Activated CD4-positive, alpha-beta T cell treated with anti-CD3 and anti-CD28 coated beads, Interleukin-2, amount 10 ng/mL, durations not matched to agents 24 days and 14 days (primary cell): ENCODE measurements around the gene PARN. TPM values are rescaled to one million over a fixed set of nuclear protein-coding genes. Genes with fewer than 3 reads are reported as not detected.
"Not testable (repeated sequence)": the region's sequence is repeated elsewhere in the genome, so short reads cannot be mapped to it uniquely, and the experiment has no call there.

ENCODE experiments used
- DNase-seq: peaks from one replicate; pipeline ENCODE4 v3.0.0; 2022
- H3K27ac Mint-ChIP-seq: one replicate; pipeline ENCODE4 v1.8.0; 2022; ENCODE audit warnings: mild to moderate bottlenecking, mixed read lengths
- H3K27me3 Mint-ChIP-seq: one replicate; pipeline ENCODE4 v1.8.0; 2022; ENCODE audit warnings: mixed read lengths
- H3K36me3 Mint-ChIP-seq: one replicate; pipeline ENCODE4 v1.8.0; 2022; ENCODE audit warnings: low read depth, mild to moderate bottlenecking, mixed read lengths
- H3K4me1 Mint-ChIP-seq: one replicate; pipeline ENCODE4 v1.8.0; 2021; ENCODE audit warnings: mixed read lengths
- H3K4me3 Mint-ChIP-seq: one replicate; pipeline ENCODE4 v1.8.0; 2022; ENCODE audit warnings: mild to moderate bottlenecking, moderate library complexity, mixed read lengths
- H3K9me3 Mint-ChIP-seq: one replicate; pipeline ENCODE4 v1.8.0; 2021; ENCODE audit warnings: mixed read lengths
- intact Hi-C: fragments of 100-400 bp; cut with micrococcal nuclease; formaldehyde crosslinking; loops from one replicate; pipeline ENCODE4 v1.15.1; 2023
- total RNA-seq: library from RNA; stranded (reverse); gene quantifications from 2 replicates; pipeline ENCODE4 v1.2.3, GENCODE V29; 2022

Gene PARN
- total RNA-seq, 1 donor from 2014 or later = 58.6 TPM

- H3K4me1 Mint-ChIP-seq = no peaks in the 10 kb centered on the region
- H3K27ac Mint-ChIP-seq = no peak overlapping the region
- DNase-seq = no peak
- no peaks in the 10 kb centered on the region for H3K27me3 Mint-ChIP-seq
- no peak overlapping the region for H3K4me3 Mint-ChIP-seq
- H3K9me3 Mint-ChIP-seq = no peaks in the 10 kb centered on the region
- H3K36me3 Mint-ChIP-seq = no peaks in the 10 kb centered on the region
- intact Hi-C loops = no loop called here
Observed at GRCh38 chr16:14399378-14400284, 230.4 kb downstream of the PARN start.

DNA sequence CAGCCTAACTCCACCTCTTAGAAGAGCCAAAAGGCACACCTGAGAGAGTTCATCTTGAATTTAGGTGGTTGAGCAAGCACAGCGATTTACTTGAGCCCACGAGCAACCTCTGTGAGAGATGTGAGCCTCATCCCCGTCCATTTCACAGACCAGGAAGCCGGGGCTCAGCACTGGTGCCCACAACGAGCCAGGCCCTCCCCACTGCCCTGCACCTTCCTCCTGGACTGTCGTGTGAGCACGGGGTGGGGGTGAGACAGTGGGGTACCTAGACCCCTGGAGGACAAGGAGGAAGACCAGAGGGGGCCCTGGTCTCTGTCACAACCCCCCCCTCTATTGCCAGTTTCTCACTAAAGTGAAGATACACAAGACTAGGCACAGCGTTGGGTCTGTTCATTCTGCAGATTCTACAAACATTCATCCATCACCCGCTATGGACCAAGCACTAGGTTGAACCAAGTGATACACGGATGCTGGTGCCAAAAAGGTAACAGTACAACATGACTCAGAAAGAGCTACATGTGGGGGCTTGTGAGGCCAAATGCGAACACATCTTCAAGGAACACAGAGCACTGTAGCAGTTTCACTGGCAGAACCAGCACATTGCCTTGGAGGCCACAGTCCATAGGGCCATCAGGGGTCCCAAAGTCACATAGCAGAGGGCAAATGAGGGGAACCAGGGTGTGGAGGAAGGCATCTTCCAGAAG, 231.9 kb downstream of the PARN start:
- H3K4me3 Mint-ChIP-seq = no peak overlapping the region
- intact Hi-C loops = no loop called here
- H3K27me3 Mint-ChIP-seq = no peaks in the 10 kb centered on the region
- H3K9me3 Mint-ChIP-seq = no peaks in the 10 kb centered on the region
- no peaks in the 10 kb centered on the region for H3K36me3 Mint-ChIP-seq
- no peak for DNase-seq
- H3K4me1 Mint-ChIP-seq = no peaks in the 10 kb centered on the region
- no peak overlapping the region for H3K27ac Mint-ChIP-seq

GRCh38 chr16:14395710-14396304, 234.3 kb downstream of the PARN start:
- H3K4me1 Mint-ChIP-seq, intact Hi-C loops, DNase-seq: not testable (repeated sequence)

GRCh38 chr16:14394834-14395233, 235.2 kb downstream of the PARN start:
- Mint-ChIP-seq H3K4me1 (no peaks in the 10 kb centered on the region), H3K36me3 (no peaks in the 10 kb centered on the region), H3K27me3 (no peaks in the 10 kb centered on the region), H3K27ac (no peak overlapping the region), H3K9me3 (no peaks in the 10 kb centered on the region), H3K4me3 (no peak overlapping the region)
- no peak for DNase-seq
- intact Hi-C loops = no loop called here

More at GRCh38 chr16:14395710-14396304, 234.3 kb downstream of the PARN start:
- H3K27me3 Mint-ChIP-seq, H3K36me3 Mint-ChIP-seq, H3K9me3 Mint-ChIP-seq, H3K27ac Mint-ChIP-seq, H3K4me3 Mint-ChIP-seq: not testable (repeated sequence)

- Mint-ChIP-seq H3K27me3 (peaks cover 2% of the 10 kb centered on the region), H3K27ac (no peak overlapping the region), H3K4me3 (no peak overlapping the region), H3K36me3 (no peaks in the 10 kb centered on the region), H3K4me1 (no peaks in the 10 kb centered on the region), H3K9me3 (no peaks in the 10 kb centered on the region)
- intact Hi-C loops = no loop called here
- DNase-seq = no peak
Observed at GRCh38 chr16:14392960-14393359, 237.1 kb downstream of the PARN start.

DNA sequence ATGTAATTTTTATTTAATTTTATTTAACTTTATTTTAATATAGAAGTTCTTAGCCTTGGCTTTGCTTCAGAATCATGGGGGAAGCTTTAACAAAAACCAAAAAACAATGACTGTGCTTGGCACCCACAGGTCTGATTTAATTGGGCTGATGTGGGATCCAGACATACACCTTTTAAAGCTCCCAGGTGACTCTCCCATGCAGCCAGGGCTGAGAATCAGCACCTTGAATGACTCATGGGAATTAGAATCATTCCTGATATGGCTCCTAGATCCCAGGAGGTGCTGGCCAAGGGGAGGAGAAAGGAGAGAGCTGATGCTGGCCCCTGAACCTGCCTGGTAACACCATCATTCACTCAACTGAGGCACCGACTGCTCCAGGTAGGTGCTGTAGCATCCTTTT, 240.7 kb downstream of the PARN start:
- Mint-ChIP-seq H3K9me3 (no peaks in the 10 kb centered on the region), H3K4me1 (no peaks in the 10 kb centered on the region), H3K27ac (no peak overlapping the region), H3K36me3 (no peaks in the 10 kb centered on the region), H3K4me3 (no peak overlapping the region), H3K27me3 (peaks cover 2% of the 10 kb centered on the region)
- no peak for DNase-seq
- intact Hi-C loops = no loop called here

GRCh38 chr16:14388243-14388642, 241.8 kb downstream of the PARN start:
- Mint-ChIP-seq H3K4me1 (no peaks in the 10 kb centered on the region), H3K4me3 (no peak overlapping the region), H3K27me3 (peaks cover 4% of the 10 kb centered on the region), H3K9me3 (no peaks in the 10 kb centered on the region), H3K27ac (no peak overlapping the region), H3K36me3 (no peaks in the 10 kb centered on the region)
- intact Hi-C loops = no loop called here
- no peak for DNase-seq

DNA sequence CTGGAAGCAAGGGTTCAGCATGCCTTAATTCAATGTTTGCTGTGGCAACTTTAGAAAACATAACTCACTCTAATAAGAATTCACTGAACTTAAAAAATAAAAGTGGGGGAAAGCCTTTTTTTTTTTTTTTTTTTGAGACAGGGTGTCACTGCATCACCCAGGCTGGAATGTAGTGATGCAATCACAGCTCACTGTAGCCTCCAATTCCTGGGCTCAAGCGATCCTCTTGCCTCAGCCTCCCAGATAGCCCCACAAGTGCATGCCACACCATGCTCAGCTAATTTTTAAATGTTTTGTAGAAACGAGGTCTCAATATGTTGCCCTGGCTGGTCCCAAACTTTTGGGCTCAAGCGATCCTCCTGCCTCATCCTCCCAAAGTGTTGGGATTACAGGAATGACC, 243.9 kb downstream of the PARN start:
- Mint-ChIP-seq H3K4me3 (no peak overlapping the region), H3K9me3 (no peaks in the 10 kb centered on the region)

More for the DNA sequence above, 243.9 kb downstream of the PARN start:
- DNase-seq = no peak
- Mint-ChIP-seq H3K4me1 (no peaks in the 10 kb centered on the region), H3K27me3 (peaks cover 4% of the 10 kb centered on the region), H3K27ac (no peak overlapping the region), H3K36me3 (no peaks in the 10 kb centered on the region)
- intact Hi-C loops = no loop called here

Other genes starting within 250 kb of the PARN start
- gene BFAR, start 2.7 kb upstream of the PARN start, total RNA-seq = 59.3 and 63.4 TPM in 2 replicates
- gene PLA2G10, start 64.0 kb upstream of the PARN start, total RNA-seq = not detected in 2 replicates
- gene NPIPA3, start 73.2 kb upstream of the PARN start, total RNA-seq = 1.4 and 3.3 TPM in 2 replicates
- gene NPIPA2, start 112.3 kb upstream of the PARN start, total RNA-seq = 3.1 and 6.5 TPM in 2 replicates
- gene NOMO1, start 203.5 kb upstream of the PARN start, total RNA-seq = 86.1 and 87.3 TPM in 2 replicates